Measurements from ENCODE around the gene TSGA10.
"Not testable (repeated sequence)": the region's sequence is repeated elsewhere in the genome, so short reads cannot be mapped to it uniquely, and the experiment has no call there.

The TSGA10 gene, protein sequence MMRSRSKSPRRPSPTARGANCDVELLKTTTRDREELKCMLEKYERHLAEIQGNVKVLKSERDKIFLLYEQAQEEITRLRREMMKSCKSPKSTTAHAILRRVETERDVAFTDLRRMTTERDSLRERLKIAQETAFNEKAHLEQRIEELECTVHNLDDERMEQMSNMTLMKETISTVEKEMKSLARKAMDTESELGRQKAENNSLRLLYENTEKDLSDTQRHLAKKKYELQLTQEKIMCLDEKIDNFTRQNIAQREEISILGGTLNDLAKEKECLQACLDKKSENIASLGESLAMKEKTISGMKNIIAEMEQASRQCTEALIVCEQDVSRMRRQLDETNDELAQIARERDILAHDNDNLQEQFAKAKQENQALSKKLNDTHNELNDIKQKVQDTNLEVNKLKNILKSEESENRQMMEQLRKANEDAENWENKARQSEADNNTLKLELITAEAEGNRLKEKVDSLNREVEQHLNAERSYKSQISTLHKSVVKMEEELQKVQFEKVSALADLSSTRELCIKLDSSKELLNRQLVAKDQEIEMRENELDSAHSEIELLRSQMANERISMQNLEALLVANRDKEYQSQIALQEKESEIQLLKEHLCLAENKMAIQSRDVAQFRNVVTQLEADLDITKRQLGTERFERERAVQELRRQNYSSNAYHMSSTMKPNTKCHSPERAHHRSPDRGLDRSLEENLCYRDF

DNA sequence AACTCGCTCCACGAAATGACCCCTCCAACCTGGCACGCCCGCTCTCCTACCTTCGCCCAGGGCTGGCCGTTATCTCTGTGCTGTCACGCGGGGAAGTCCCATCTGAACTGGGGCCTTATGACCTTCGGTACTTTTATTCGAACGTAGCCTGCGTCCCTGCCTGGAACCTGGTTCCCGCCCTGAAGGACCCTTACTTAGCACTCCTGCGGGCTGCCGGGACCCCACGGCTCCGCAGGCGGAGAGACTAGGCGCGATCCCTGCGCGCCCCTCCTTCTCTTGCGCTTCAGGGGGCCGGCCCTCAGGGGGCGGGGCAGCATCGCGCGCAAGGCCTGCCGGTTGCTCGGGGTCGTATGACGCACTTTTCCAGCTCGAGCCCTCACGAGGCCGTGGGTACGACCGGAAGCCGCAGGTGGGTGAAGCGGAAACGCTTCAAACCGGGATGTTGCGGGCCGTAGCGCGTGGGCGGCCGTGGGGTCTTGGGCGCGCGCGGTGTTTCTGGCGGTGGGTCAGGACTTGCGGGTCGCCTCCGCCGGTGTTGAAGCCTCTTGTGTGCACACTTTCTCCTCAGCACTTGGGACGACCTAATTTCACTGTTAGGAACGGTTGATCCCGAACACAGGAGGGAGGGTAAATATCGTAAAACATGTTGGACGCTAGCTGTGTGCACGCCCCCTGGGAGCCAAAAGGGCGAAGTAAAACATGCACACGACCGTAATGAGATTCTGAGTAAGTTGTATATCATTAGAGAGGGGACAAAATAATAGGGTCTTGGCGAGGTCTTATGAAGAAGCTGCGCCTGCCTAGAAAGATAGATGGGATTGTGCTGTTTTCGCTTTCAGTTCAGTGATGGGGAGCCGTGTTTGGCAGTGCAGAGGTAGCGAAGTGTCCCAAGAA lies at the start of gene TSGA10, which contains the start of gene LIPT1:
TSGA10 (minus strand) TSS at position 300 of the 894 bp plus-strand sequence. CDS start 45,503 bp downstream, outside the sequence.
LIPT1 (plus strand) TSS at position 325 of the 894 bp plus-strand sequence. CDS start 6,991 bp downstream, outside the sequence.
- no peaks in the 10 kb centered on the region for H3K27me3 Mint-ChIP-seq
- H3K36me3 Mint-ChIP-seq, result peaks cover 16% of the 10 kb centered on the region
- peak within 1 kb of the TSS; percentile 96 for H3K4me3 Mint-ChIP-seq
- peak; percentile 98 for ATAC-seq
- no peaks in the 10 kb centered on the region for H3K9me3 Mint-ChIP-seq
- H3K27ac Mint-ChIP-seq, result peak within 1 kb of the TSS; percentile 92
- peaks cover 45% of the 10 kb centered on the region for H3K4me1 Mint-ChIP-seq

DNA sequence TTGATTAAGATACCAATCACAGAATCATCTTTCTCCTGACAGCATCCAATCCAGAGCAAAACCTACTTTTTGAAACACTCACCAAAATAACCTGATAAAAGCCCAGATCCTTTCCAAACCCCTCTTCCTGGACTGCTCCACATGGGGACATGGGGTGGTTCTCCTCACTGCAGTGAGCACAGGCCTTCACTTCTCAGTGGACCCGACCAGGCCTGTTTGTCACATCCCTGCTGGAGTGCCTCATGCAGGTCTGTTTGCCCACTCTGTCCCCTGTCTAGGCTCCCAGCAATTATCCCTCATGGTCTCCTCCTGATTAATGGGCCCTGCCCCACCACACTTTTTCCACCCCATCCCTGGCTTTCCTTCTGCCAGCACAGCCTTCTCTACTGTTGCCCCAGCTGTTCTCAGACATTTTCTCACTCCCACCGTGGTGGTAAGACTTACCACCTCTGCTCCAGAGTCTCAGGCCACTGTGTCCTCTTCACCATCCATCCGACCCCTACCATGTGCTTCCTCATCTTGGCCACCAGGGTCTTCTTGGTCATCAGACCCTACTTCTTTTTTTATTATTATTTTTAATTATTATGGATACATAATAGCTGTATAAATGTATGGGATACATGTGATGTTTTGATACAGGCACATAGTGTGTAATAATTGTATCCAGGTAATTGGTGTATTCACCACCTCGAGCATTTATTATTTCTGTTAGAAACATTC lies 47.4 kb upstream of the TSGA10 start:
- Mint-ChIP-seq H3K27me3 (no peaks in the 10 kb centered on the region), H3K36me3 (peaks cover 27% of the 10 kb centered on the region), H3K4me1 (no peaks in the 10 kb centered on the region), H3K4me3 (no peak overlapping the region), H3K9me3 (peaks cover 11% of the 10 kb centered on the region), H3K27ac (peak overlapping the region; percentile 2)
- no peak for ATAC-seq

DNA sequence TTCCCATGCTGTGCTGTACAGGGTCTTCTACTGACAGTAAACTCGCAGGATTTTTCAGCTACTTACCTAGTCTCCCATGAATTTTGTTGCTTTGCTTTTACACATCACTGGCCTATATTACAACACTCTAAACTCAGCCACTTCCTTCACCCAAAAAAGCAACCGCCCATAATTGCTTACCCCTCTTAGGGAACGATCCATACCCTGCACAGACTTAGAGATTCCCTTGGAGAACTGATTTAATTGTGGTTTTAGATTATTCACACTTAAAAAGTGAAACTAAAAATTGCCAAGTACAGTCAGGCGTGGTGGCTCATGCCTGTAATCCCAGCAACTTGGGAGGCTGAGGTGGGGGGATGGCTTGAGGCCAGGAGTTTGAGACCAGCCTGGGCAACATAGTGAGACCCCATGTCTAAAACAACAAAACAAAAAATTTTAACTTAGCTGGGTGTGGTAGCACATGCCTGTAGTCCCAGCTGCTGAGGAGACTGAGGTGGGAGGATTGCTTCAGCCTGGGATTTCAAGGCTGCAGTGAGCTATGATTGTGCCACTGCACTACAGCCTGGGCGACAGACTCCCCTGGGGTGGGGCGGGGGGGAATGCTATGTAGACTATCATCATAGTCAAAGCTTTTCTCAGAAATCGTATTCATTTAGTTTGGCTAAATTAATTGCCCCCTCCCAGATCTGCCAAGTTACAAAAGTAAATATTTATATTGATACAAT lies 45.5 kb upstream of the TSGA10 start:
- Mint-ChIP-seq H3K27me3 (no peaks in the 10 kb centered on the region), H3K27ac (no peak overlapping the region), H3K4me1 (no peaks in the 10 kb centered on the region), H3K36me3 (peaks cover 20% of the 10 kb centered on the region), H3K4me3 (no peak overlapping the region), H3K9me3 (no peaks in the 10 kb centered on the region)
- no peak for ATAC-seq

DNA sequence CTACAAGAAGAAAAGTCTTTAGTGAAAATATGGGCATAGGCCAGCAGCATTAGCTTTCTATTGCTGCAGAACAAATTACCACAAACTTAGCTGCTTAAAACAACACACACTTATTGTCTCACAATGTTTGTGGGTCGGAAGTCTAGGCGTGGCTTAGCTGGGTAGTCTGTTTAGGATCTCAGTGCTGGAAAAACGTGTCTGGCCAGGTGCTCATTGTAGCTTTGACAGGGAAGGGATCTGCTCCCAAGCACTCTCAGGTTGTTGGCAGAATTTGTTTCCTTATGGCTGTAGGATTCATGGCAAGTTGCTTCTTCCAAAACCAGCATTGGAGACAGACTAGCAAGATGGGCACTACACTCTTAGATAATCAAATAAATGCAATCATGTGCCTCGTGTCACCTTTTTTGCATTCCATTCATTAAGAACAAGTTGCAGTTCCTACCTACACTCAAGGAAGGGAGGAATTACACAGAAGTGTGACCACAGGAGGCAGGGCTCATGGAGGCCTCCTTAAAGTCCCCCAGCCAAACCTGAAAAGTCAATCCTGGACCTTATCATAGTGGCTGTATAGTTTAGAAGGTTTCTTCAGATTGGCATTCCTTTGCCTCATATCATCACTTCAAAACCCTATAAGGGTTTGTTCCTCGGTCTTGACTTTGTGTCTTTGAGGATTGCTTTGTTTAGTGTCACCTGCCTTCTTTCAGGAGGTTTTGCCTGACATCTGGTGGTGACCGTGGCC lies 43.5 kb upstream of the TSGA10 start:
- Mint-ChIP-seq H3K27ac (no peak overlapping the region), H3K9me3 (no peaks in the 10 kb centered on the region), H3K4me1 (no peaks in the 10 kb centered on the region), H3K36me3 (peaks cover 26% of the 10 kb centered on the region), H3K4me3 (no peak overlapping the region), H3K27me3 (no peaks in the 10 kb centered on the region)
- no peak for ATAC-seq

DNA sequence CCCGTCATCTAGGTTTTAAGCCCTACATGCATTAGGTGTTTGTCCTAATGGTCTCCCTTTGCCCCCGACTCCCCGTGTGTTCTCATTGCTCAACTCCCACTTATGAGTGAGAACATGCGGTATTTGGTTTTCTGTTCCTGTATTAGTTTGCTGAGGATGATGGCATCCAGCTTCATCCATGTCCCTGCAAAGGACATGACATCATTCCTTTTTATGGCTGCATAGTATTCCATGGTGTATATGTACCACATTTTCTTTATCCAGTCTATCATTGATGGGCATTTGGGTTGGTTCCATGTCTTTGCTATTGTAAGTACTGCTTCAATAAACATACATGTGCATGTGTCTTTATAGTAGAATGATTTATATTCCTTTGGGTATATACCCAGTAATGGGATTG lies 37.6 kb upstream of the TSGA10 start:
- not testable (repeated sequence) for H3K9me3 Mint-ChIP-seq, ATAC-seq, H3K27me3 Mint-ChIP-seq, H3K4me1 Mint-ChIP-seq, H3K4me3 Mint-ChIP-seq, H3K27ac Mint-ChIP-seq
- peaks cover 60% of the 10 kb centered on the region for H3K36me3 Mint-ChIP-seq

DNA sequence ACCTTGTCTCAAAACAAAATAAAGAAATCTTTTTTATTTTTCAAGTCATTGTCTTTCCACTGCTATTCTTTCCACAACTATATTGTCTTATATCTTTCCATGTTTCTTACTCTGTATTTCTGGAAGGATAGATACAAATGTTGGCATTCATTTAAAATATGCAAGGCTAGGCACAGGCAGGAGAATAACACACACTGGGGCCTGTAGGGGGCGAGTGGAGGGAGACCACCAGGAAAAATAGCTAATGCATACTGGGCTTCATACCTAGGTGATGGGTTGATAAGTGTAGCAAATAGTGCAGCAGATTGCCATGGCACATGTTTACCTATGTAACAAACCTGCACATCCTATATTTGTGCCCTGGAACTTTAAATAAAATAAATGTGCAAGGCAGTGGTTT lies 35.8 kb upstream of the TSGA10 start:
- ATAC-seq, result no peak
- Mint-ChIP-seq H3K4me1 (no peaks in the 10 kb centered on the region), H3K36me3 (peaks cover 57% of the 10 kb centered on the region), H3K27me3 (no peaks in the 10 kb centered on the region), H3K4me3 (no peak overlapping the region), H3K27ac (no peak overlapping the region), H3K9me3 (peaks cover 6% of the 10 kb centered on the region)

DNA sequence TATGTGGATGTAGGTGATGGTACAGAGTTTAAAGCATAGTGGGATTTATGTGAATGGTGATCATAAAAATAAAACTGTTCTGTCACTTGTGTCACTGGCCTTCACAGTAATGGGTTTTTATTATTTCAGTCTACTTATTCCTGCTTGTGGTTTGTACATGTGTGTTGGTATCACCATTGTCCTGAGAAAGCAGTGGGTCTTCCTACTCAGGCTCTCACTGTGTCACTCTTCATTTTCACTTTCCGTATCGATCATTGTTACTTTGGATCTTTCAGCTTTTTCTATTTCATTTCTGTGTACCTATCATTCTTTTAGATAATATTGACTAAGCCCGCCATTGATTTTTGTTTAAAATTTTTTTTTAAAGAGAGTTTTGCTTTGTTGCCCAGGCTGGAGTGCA lies 33.6 kb upstream of the TSGA10 start:
- Mint-ChIP-seq H3K4me3 (no peak overlapping the region), H3K4me1 (peaks cover 13% of the 10 kb centered on the region), H3K27me3 (no peaks in the 10 kb centered on the region), H3K9me3 (peaks cover 6% of the 10 kb centered on the region), H3K36me3 (peaks cover 48% of the 10 kb centered on the region), H3K27ac (no peak overlapping the region)
- no peak for ATAC-seq

DNA sequence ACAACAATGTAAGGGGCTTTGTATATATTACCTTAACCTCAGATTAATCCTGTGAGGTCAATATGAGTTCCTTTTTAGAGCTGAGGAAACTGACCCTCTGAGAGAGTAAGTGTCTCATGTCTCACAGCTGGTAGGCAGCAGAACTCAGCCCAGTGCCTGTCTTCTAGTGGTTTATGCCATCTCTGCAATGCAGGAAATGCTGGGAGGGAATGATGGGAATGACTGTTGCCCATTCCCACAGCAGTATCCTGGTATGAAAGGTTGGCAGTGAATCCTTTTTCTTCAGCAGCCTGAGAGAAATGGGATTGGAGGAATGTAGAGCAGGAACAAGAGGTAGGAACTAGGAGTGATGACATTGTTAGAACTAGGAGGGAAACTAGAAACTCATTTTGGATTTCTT lies 32.3 kb upstream of the TSGA10 start:
- no peak for ATAC-seq
- peaks cover 37% of the 10 kb centered on the region for H3K36me3 Mint-ChIP-seq
- peaks cover 22% of the 10 kb centered on the region for H3K4me1 Mint-ChIP-seq
- H3K9me3 Mint-ChIP-seq, result peaks cover 3% of the 10 kb centered on the region
- H3K27ac Mint-ChIP-seq, result no peak overlapping the region
- H3K27me3 Mint-ChIP-seq, result no peaks in the 10 kb centered on the region
- no peak overlapping the region for H3K4me3 Mint-ChIP-seq

DNA sequence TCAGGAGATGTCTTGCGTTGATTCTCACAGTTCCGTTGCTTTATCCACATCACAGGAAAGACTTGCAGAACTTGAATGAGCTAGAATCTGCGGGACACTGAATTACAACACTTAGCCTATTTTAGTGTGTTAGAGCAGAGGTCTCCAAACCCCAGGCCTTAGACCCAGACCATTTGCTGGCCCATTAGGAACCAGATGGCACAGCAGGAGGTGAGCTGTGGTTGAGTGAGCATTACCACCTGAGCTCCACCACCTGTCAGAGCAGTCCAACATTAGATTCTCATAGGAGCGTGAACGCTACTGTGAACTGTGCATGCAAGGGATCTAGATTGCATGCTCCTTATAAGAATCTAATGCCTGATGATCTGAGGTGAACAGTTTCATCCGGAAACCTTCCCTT lies 30.1 kb upstream of the TSGA10 start:
- Mint-ChIP-seq H3K4me3 (no peak overlapping the region), H3K27ac (no peak overlapping the region), H3K27me3 (no peaks in the 10 kb centered on the region), H3K36me3 (peaks cover 26% of the 10 kb centered on the region), H3K9me3 (no peaks in the 10 kb centered on the region), H3K4me1 (peaks cover 29% of the 10 kb centered on the region)
- no peak for ATAC-seq

DNA sequence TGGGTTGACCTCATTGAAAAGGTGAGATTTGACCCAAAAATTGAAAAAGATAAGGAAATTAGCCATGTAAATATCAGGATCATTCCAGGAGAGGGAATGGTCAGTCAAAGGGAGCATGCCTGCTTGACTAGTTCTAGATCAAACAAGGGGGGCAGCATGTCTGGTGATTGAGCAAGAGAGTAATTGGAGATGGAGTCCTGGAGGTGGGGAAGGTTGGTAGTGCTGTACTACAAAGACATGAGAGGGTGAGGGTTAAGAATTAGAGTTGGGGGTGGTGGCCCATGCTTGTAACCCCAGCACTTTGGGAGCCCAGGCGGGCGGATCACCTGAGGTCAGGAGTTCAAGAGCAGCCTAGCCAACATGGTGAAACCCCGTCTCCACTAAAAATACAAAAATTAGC lies 28.3 kb upstream of the TSGA10 start:
- H3K4me1 Mint-ChIP-seq, result peaks cover 47% of the 10 kb centered on the region
- H3K36me3 Mint-ChIP-seq, result peaks cover 20% of the 10 kb centered on the region
- no peaks in the 10 kb centered on the region for H3K27me3 Mint-ChIP-seq
- H3K9me3 Mint-ChIP-seq, result no peaks in the 10 kb centered on the region
- H3K27ac Mint-ChIP-seq, result no peak overlapping the region
- no peak for ATAC-seq
- no peak overlapping the region for H3K4me3 Mint-ChIP-seq

DNA sequence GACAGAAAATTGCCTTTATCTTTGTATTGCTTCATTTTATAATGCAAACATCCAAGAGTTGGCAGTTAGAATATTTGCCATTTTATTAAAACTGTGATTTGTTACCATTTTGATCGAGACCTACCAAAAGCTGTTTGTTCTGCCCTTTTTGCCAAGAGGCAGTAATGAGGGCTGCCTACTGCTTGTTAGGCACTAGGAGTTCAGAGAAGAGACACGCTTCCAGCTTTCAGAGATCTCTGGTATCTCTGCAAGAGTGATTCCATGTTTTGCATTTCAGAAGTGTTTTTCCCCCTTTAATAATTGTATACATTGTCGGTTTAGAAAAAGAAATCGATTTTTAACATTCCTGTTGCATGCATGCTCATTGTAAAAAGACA lies 26.9 kb upstream of the TSGA10 start:
- no peak for ATAC-seq
- H3K36me3 Mint-ChIP-seq, result peaks cover 24% of the 10 kb centered on the region
- H3K4me1 Mint-ChIP-seq, result peaks cover 59% of the 10 kb centered on the region
- H3K27ac Mint-ChIP-seq, result peak overlapping the region; percentile 92
- H3K9me3 Mint-ChIP-seq, result no peaks in the 10 kb centered on the region
- peak overlapping the region; percentile 98 for H3K4me3 Mint-ChIP-seq
- no peaks in the 10 kb centered on the region for H3K27me3 Mint-ChIP-seq

DNA sequence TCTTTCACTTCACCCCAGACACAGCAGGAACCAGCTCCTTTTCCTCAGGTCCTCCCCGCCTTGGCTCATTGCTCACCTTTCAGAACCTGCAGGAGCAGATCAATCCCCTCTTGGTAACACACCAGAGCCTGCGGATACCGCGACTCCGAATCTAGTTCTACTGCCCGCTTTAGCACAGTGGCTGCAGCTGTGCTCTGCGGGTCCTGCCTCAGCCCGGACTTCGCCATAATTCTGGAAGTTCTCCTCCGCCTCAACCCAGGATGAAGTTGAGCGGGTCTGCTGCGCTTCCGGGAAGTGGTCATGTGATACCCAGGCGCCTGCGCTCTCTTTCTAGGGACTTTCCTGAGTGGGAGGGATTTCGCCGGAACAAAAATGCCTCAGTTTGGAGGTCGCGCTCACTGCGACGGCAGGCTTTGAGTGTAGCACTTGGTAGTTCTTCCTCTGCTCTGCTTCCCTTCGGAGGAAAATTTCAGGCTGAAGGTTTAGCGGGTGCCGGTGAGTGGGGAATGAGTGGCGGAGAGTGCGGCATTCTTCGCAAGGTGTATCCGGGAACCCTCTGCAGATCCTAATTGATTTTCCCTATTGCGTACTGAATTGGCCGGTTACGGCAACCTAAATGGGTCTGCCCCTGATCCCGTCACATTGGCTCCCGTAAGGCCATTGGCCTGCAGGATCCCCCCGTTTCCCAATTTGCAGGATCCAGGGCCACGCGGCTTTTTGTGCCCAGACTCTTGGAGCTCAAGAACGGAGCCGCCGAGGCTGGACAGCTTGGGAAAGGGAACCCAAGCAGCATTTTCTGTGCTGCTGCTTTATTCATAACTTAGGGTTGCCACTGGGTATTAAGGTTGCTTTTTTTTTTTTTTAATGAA lies 26.2 kb upstream of the TSGA10 start, which contains the start of the genes MITD1 and MRPL30:
MITD1 (minus strand) TSS at position 304 of the 869 bp plus-strand sequence; CDS start at position 227, 77 bp downstream.
MRPL30 (plus strand) TSS at position 430 of the 869 bp plus-strand sequence. CDS start 5,020 bp downstream, outside the sequence.
- peak; percentile 98 for ATAC-seq
- Mint-ChIP-seq H3K27ac (peak within 1 kb of the TSS; percentile 92), H3K9me3 (no peaks in the 10 kb centered on the region), H3K36me3 (peaks cover 24% of the 10 kb centered on the region), H3K4me1 (peaks cover 63% of the 10 kb centered on the region), H3K4me3 (peak within 1 kb of the TSS; percentile 98), H3K27me3 (no peaks in the 10 kb centered on the region)
